H1 (cell line): Measurements from ENCODE around the gene PRRT1B. TPM values are rescaled to one million over a fixed set of nuclear protein-coding genes. Genes with fewer than 3 reads are reported as not detected.

Source experiments
- BACH1 ChIP-seq: IDR thresholded peaks from 2 replicates; pipeline ENCODE4 v1.6.1; 2012; ENCODE audit warnings: low read length, improper control_type of control experiment
- CHD7 ChIP-seq: fragments of 300-600 bp; sonication (generic); IDR thresholded peaks from 2 replicates; pipeline ENCODE4 v1.7.1; 2012; ENCODE audit warnings: low read length, moderate library complexity, mild to moderate bottlenecking, inconsistent platforms; ENCODE audit not compliant: insufficient replicate concordance
- GTF2F1 ChIP-seq: IDR thresholded peaks from 2 replicates; pipeline ENCODE4 v1.6.1; 2012; ENCODE audit warnings: low read depth, low read length, improper control_type of control experiment, borderline replicate concordance
- HDAC2 ChIP-seq, 2 experiments: fragments of 300-600 bp in 1 of 2; sonication (generic) in 1 of 2; IDR thresholded peaks; 2 replicates each; pipeline ENCODE4 v1.6.1; 2011 to 2012; ENCODE audit warnings: low read depth in 2 of 2, low read length in 2 of 2, mild to moderate bottlenecking in 2 of 2, moderate library complexity in 2 of 2, borderline replicate concordance in 1 of 2, inconsistent platforms in 1 of 2
- KDM1A ChIP-seq: fragments of 200-600, 300-600 bp; sonication (generic); IDR thresholded peaks from 2 replicates; pipeline ENCODE4 v1.7.1; 2016; ENCODE audit warnings: mild to moderate bottlenecking, low read length, borderline replicate concordance
- KDM5A ChIP-seq: fragments of 200-600 bp; IDR thresholded peaks from 2 replicates; pipeline ENCODE4 v1.7.1; 2012; ENCODE audit warnings: mild to moderate bottlenecking, low read length, inconsistent platforms, mixed read lengths
- SIN3A ChIP-seq, 2 experiments: IDR thresholded peaks in 1 of 2; conservative IDR thresholded peaks in 1 of 2; 2 replicates each; pipeline ENCODE4 v1.6.1; 2011 to 2012; ENCODE audit warnings: low read length in 2 of 2, improper control_type of control experiment in 1 of 2, low read depth in 1 of 2, mild to moderate bottlenecking in 1 of 2
- SRF ChIP-seq: IDR thresholded peaks from 2 replicates; pipeline ENCODE4 v1.6.1; 2011; ENCODE audit warnings: mild to moderate bottlenecking, low read depth, low read length, moderate library complexity
- polyA plus RNA-seq, 7 experiments: library from polyadenylated mRNA; depleted of rRNA in 3 of 7; stranded (reverse) in 5 of 7; unstranded in 2 of 7; fragments of >200 nt in 5 of 7; fragments of 200-250 nt in 2 of 7; gene quantifications; 1 replicate in 5 of 7; 2 replicates in 1 of 7; 4 replicates in 1 of 7; pipeline versions ENCODE4 v1.2.1 to v1.2.3, GENCODE V29; 2011 to 2013; ENCODE audit warnings: missing spikeins in 2 of 7, mixed read lengths in 2 of 7
- total RNA-seq: library from RNA; stranded (reverse); fragmentation: NEBNext Ultra II Directional; extraction: Animal tissue kit (Norgen Biotek cat#: 25700); gene quantifications from 2 replicates; pipeline ENCODE4 v1.2.1, GENCODE V29; 2021

PRRT1B gene
- total and polyA plus RNA-seq, 2 of the 8 experiments (the other 6 are each of a cell fraction or from before 2014, with no cell fraction given) = 0.30 to 1.2 TPM

- TF ChIP-seq KDM5A (no peak), GTF2F1 (no peak), CHD7 (no peak), BACH1 (no peak), HDAC2 (IDR thresholded peaks at IDR 0.05; ENCODE audit: borderline replicate concordance in 1 of 2, low read depth in 2 of 2, low read length in 2 of 2) (no peak), KDM1A (no peak), SRF (no peak), SIN3A (conservative IDR thresholded peaks at IDR 0.05 in 1 of 2, IDR thresholded peaks at IDR 0.05 in 1 of 2; ENCODE audit: low read depth in 1 of 2, low read length in 2 of 2) (no peak)
These were observed 50.5 kb downstream of the PRRT1B start (continued) for GRCh38 chr9:131595696-131596429.
